K562 (cell line): ENCODE results near the gene PMVK. TPM values are rescaled to one million over a fixed set of nuclear protein-coding genes. Genes with fewer than 3 reads are reported as not detected.

Source experiments
- AFF1 ChIP-seq, 2 experiments: fragments of 450-650 bp; IDR thresholded peaks; 2 replicates each; pipeline ENCODE4 v1.6.1; 2018; ENCODE audit warnings: mild to moderate bottlenecking in 2 of 2, low read depth in 1 of 2; ENCODE audit not compliant: partially characterized antibody in 2 of 2
- BCL6 ChIP-seq: fragments of 250-450 bp; sonication (Bioruptor Pico); IDR thresholded peaks from 2 replicates; pipeline ENCODE4 v1.4.0; 2020
- BCOR ChIP-seq: fragments of 450-650 bp; IDR thresholded peaks from 2 replicates; pipeline ENCODE4 v1.6.1; 2016
- ELF1 ChIP-seq: fragments of 200-800 bp; sonication (Bioruptor generic); IDR thresholded peaks from 2 replicates; pipeline ENCODE4 v1.6.1; 2016; ENCODE audit warnings: missing genetic modification characterization, missing compliant biosample characterization
- FOXA1 ChIP-seq: fragments of 450-650 bp; IDR thresholded peaks from 2 replicates; pipeline ENCODE4 v1.6.1; 2016; ENCODE audit warnings: mild to moderate bottlenecking, borderline replicate concordance
- HDAC6 ChIP-seq: IDR thresholded peaks from 2 replicates; pipeline ENCODE4 v1.6.1; 2012; ENCODE audit warnings: low read depth, mild to moderate bottlenecking, control low read depth, inconsistent platforms, low read length, moderate library complexity
- HLTF ChIP-seq: fragments of 450-650 bp; IDR thresholded peaks from 2 replicates; pipeline ENCODE4 v1.6.1; 2016
- KLF10 ChIP-seq: fragments of 250-450 bp; sonication (Bioruptor Pico); IDR thresholded peaks from 2 replicates; pipeline ENCODE4 v1.6.1; 2021; ENCODE audit warnings: matching md5 sums
- KLF13 ChIP-seq: fragments of 450-650 bp; IDR thresholded peaks from 2 replicates; pipeline ENCODE4 v1.6.1; 2016; ENCODE audit warnings: missing genetic modification characterization, low read depth, mild to moderate bottlenecking, missing compliant biosample characterization, moderate library complexity, borderline replicate concordance
- LCOR ChIP-seq: sonication (generic); formaldehyde crosslinking; IDR thresholded peaks from 2 replicates; pipeline ENCODE4 v1.8.0; 2022; ENCODE audit warnings: mild to moderate bottlenecking, missing genetic modification reagents
- MAX ChIP-seq: sonication (generic); formaldehyde crosslinking; IDR thresholded peaks from 2 replicates; pipeline ENCODE4 v1.9.0; 2022; ENCODE audit warnings: mild to moderate bottlenecking, missing genetic modification reagents
- PHTF2 ChIP-seq: fragments of 250-450 bp; sonication (Bioruptor Pico); IDR thresholded peaks from 2 replicates; pipeline ENCODE4 v1.5.0; 2021; ENCODE audit warnings: mild to moderate bottlenecking
- RB1 ChIP-seq: fragments of 450-650 bp; IDR thresholded peaks from 2 replicates; pipeline ENCODE4 v1.6.1; 2017; ENCODE audit warnings: low read depth, mild to moderate bottlenecking
- RFX7 ChIP-seq: fragments of 250-450 bp; sonication (Bioruptor Pico); IDR thresholded peaks from 2 replicates; pipeline ENCODE4 v1.5.1; 2021; ENCODE audit warnings: mild to moderate bottlenecking
- SIX5 ChIP-seq, 2 experiments: IDR thresholded peaks; 2 replicates each; pipeline ENCODE4 v1.6.1; 2011; ENCODE audit warnings: low read length in 2 of 2, borderline replicate concordance in 1 of 2, low read depth in 1 of 2, mild to moderate bottlenecking in 1 of 2, moderate library complexity in 1 of 2; ENCODE audit not compliant: insufficient read depth in 1 of 2
- THRAP3 ChIP-seq: fragments of 450-650 bp; IDR thresholded peaks from 2 replicates; pipeline ENCODE4 v1.6.1; 2016; ENCODE audit warnings: mild to moderate bottlenecking, inconsistent platforms, borderline replicate concordance
- ZFP30 ChIP-seq: fragments of 250-450 bp; sonication (Bioruptor Pico); IDR thresholded peaks from 2 replicates; pipeline ENCODE4 v1.8.0; 2022; ENCODE audit warnings: moderate library complexity, mild to moderate bottlenecking, inconsistent platforms, borderline replicate concordance
- ZNF133 ChIP-seq: fragments of 250-450 bp; sonication (Bioruptor Pico); IDR thresholded peaks from 2 replicates; pipeline ENCODE4 v1.4.0; 2020; ENCODE audit warnings: mild to moderate bottlenecking
- ZNF224 ChIP-seq: sonication (generic); formaldehyde crosslinking; IDR thresholded peaks from 2 replicates; pipeline ENCODE4 v1.8.0; 2022; ENCODE audit warnings: mild to moderate bottlenecking, missing genetic modification reagents
- ZNF395 ChIP-seq: fragments of 200-800 bp; sonication (Bioruptor generic); IDR thresholded peaks from 2 replicates; pipeline ENCODE4 v1.6.1; 2017; ENCODE audit warnings: missing genetic modification characterization, missing compliant biosample characterization
- ZNF431 ChIP-seq: sonication (generic); formaldehyde crosslinking; IDR thresholded peaks from 2 replicates; pipeline ENCODE4 v1.8.0; 2022; ENCODE audit warnings: mild to moderate bottlenecking, missing genetic modification reagents
- ZNF449 ChIP-seq: fragments of 250-450 bp; sonication (Bioruptor Pico); IDR thresholded peaks from 2 replicates; pipeline ENCODE4 v1.8.0; 2022; ENCODE audit warnings: moderate library complexity, mild to moderate bottlenecking, inconsistent platforms
- polyA plus RNA-seq, 8 experiments: library from polyadenylated mRNA; depleted of rRNA in 4 of 8; stranded (reverse) in 5 of 8; unstranded in 3 of 8; fragments of >200 nt; fragmentation: Nextera tagmentation in 2 of 8; fragmentation: Illumina TruSeq in 1 of 8; extraction: Ambion mirVana in 2 of 8; extraction: Trizol in 1 of 8; gene quantifications; 2 replicates each; pipeline versions ENCODE4 v1.2.1 to v1.2.3, GENCODE V29; 2011 to 2014; ENCODE audit warnings: inconsistent platforms in 1 of 8, missing spikeins in 1 of 8
- total RNA-seq, 7 experiments: library from RNA; depleted of rRNA in 6 of 7; stranded (reverse); fragments of >200 nt in 6 of 7; fragmentation: Illumina TruSeq in 2 of 7; extraction: Trizol in 2 of 7; gene quantifications; 2 replicates each; pipeline versions ENCODE4 v1.2.1 to v1.2.3, GENCODE V29; 2011 to 2021; ENCODE audit warnings: low replicate concordance in 1 of 7

Gene PMVK
- total and polyA plus RNA-seq, 9 of the 15 experiments (the other 6 are each of a cell fraction or from before 2014, with no cell fraction given), result 1.1 to 15.3 (median 6.3) TPM

- TF ChIP-seq ZNF133 (CRISPR knock-in tag) (no peak), LCOR (no peak), ZNF224 (no peak), KLF13 (tag) (0 out of 2 replicates have a peak, but pooled peaks have one; percentile 9), ZNF431 (CRISPR knock-in tag) (no peak), HDAC6 (no peak), RB1 (peak; percentile 43), BCOR (peak; percentile 32; the same call in 1 of the 2 replicates), ZFP30 (CRISPR knock-in tag) (no peak), THRAP3 (no peak), MAX (CRISPR knock-in tag) (no peak), AFF1 (IDR thresholded peaks at IDR 0.05; ENCODE audit: low read depth in 1 of 2, partially characterized antibody in 2 of 2) (no peak), HLTF (no peak), ZNF449 (CRISPR knock-in tag) (no peak), RFX7 (CRISPR knock-in tag) (no peak), FOXA1 (no peak), SIX5 (IDR thresholded peaks at IDR 0.05; ENCODE audit: borderline replicate concordance in 1 of 2, insufficient read depth in 1 of 2, low read depth in 1 of 2, low read length in 2 of 2) (0 out of 4 replicates have a peak, but pooled peaks of 1 of the 2 experiments have one; percentile 36), ZNF395 (CRISPR knock-in tag) (peak; percentile 57; the same call in 1 of the 2 replicates), KLF10 (CRISPR knock-in tag) (no peak), PHTF2 (CRISPR knock-in tag) (no peak), BCL6 (no peak), ELF1 (tag) (no peak)
Observed at GRCh38 chr1:154937085-154937987, 817 bp upstream of the PMVK start (continued).
